Glomerular endothelial cell (primary cell): Measurements from ENCODE around the gene KRT78. TPM values are rescaled to one million over a fixed set of nuclear protein-coding genes. Genes with fewer than 3 reads are reported as not detected.
"Not testable (repeated sequence)": the region's sequence is repeated elsewhere in the genome, so short reads cannot be mapped to it uniquely, and the experiment has no call there.

Experiments used
- DNase-seq: peaks from one replicate; pipeline ENCODE4 v3.0.0-alpha.2; 2011; ENCODE audit warnings: low read depth, low spot score; ENCODE audit errors: extremely low read depth
- total RNA-seq: library from RNA; depleted of rRNA; stranded (reverse); fragments of >200 nt; gene quantifications from 2 replicates; pipeline ENCODE4 v1.2.3, GENCODE V29; 2015

KRT78 gene
- total RNA-seq, 1 donor from 2014 or later = not detected

DNA sequence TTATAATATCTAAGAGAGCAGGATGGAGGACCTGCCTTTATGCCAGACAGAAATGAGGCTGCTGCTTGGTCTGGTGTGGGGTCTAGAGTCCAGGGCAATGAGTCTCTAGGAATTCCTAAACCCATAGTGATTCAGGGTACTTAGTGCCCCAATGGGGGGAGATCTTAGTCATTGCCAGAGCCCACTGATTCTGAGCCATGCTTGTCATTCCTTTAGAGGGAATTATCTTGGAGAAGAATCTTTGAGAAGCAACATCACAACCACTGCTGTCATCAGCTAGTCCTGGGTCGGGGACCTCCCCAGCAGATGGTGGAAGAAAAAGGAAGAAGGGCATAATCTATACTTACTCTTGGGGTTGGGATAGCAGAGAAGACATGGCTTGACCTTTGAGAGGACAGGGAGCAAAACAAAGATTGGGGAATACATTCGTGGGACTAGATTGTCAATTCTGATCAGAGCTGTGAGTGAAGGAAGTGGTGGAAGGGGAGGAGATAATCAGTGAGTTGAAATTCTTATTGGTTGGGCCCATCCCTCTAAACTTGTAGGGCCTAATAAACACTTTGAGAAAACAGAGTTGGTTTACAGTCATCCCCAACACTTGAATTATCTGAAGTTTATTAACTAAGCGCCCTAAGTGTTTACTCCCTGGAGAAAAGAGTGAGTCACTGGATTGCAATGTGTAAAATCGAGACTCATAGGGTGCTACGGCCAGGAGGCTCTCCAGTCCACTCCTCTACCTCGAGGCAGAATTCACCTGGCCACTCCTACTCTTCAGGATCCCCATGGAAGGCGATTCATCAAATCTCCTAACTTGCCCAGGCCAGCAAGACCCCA lies 49.9 kb downstream of the KRT78 start:
- no peak for DNase-seq

DNA sequence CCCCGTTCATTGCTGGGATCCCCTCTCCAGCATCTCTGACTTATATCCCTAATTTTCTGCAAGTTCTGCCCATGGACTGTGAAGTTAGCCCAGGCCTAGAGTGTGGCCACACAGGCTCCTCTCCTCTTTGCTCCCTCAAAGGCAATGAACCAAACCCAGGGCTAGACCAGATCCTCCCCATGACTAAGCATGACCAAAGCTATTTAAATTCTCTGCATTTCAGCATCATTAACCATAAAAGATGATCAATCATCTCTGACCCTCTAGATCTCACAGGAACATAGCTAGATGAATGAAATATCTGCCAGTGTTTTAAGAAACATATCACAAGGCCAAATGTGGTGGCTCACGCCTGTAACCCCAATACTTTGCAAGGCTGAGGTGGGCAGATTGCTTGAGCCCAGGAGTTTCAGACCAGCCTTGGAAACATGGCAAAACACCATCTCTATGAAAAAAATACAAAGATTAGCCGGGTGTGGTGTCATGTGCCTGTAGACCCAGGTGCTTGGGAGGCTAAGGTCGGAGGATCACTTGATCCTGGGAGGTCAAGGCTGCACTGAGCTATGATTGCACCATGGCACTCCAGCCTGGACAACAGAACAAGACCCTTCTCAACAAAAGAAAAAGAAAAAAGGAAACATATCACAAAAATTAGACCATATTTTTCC lies 50.7 kb downstream of the KRT78 start:
- DNase-seq = no peak

DNA sequence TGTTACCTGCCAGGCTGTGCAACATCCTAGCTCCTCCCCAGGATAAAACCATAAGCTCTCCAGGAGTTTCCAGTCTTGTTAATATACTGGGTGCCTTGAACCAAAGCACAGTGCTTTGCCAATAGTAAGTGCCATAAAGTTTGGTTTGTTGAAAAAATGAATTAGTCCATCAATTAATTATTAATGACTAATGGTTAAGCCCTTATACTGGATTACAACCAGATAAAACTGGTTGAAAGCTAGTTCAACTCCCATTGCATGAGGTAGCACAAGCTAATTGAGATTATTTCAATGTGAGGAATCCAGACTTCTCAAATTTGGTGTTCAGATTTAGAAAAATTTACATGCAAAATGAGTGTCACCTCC lies 51.3 kb downstream of the KRT78 start:
- no peak for DNase-seq

DNA sequence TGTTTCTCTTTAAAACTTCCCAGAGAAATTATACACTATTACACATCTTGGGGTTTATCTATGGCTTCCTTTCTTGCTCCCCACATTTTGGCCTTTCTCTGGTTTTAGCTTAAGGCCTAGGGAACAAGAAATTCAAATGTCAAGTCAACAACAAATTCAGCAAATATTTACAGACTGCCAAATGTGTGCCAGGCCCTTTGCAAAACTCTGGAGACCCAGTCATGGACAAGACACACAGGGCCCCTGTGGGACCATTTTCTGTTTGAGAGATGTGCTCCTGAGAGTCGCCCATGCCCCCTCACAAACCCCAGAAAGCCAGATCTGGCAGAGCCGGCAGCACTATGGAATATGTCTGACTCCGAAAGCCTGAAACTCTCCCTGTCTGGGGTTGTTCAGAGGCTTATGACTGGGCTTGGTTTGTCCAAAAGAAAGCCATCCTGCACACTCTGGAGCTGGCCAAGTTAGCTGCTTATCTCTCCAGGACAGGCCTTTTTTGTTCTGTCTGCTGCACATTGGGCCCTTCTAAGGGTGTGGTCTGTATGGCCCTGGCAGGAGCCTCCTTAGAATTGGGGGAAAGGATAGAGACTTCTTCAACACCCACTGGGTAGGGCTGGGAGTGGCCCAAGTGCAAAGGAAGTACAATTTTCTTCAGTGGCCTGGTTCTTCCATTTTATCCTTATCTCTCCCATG lies 51.8 kb downstream of the KRT78 start:
- DNase-seq = no peak

DNA sequence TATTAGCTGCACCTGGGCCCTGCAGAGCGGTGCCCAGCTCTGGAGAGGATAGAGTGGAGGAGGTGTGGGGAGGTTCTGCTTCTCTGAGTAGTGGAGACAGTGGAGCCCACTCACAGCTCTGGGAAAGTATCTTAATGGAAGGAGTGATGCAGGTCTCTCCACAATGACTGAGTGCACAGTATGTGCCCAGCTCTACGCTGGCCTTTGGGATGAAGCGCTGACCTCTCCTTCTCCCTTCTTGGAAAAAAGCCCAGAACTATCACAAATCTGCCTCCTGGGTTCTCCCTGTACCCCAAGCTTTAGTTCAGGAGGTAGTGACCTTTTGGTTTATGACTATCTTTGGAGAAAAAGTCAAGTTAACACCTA lies 52.4 kb downstream of the KRT78 start:
- DNase-seq = no peak

DNA sequence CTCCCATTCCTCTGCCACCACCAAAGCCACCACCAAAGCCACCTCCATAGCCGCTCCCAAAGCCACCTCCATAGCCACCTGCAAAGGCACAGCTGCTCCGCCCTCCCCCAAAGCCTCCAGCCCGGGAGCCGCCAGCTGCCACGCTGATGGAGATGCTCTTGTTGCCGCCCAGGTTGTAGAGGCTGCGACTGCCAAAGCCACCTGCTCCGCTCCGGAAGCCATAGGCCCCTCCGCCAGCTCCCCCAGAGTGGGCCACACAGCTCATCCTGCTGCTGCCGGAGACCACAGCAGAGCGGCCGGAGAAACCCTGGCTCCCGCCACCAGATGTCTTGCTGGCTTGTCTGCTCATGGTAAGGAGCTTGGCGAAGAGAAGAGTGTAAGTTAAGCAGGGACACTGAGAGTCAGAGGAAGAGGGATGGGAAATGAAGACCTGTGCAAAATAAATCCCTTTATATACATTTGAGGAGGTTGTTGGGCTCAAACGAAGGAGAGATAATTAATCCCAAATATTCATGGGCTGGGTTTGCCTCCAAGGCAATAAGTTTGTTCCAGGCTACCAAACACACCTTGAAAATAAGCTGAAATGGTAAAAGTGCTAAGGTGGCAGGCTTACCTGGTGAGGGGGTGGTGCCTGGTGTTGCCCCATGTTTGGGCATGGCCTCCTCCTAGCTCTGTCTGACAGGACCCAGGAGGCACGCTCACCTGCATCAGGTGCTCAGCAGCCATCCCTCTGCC lies 52.9 kb downstream of the KRT78 start, which contains the start of gene KRT3:
Gene KRT3, minus strand, starts transcription at position 424 of the 735 bp plus-strand sequence. Its CDS starts 75 bp downstream, at position 349.
- DNase-seq = no peak

DNA sequence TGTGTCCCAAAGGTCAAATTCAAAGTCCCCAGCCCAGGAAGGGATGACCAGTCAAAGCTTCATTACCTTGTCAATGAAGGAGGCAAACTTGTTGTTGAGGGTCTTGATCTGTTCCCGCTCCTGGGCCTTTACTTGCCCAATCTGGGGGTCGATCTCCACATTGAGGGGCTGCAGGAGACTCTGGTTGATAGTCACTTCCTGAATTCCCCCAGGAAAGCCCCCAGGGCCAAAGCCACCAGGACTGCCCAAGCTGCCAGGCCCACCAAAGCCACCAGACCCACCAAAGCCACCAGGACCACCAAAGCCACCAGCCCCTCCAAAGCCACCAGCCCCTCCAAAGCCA lies 53.5 kb downstream of the KRT78 start:
- not testable (repeated sequence) for DNase-seq

DNA sequence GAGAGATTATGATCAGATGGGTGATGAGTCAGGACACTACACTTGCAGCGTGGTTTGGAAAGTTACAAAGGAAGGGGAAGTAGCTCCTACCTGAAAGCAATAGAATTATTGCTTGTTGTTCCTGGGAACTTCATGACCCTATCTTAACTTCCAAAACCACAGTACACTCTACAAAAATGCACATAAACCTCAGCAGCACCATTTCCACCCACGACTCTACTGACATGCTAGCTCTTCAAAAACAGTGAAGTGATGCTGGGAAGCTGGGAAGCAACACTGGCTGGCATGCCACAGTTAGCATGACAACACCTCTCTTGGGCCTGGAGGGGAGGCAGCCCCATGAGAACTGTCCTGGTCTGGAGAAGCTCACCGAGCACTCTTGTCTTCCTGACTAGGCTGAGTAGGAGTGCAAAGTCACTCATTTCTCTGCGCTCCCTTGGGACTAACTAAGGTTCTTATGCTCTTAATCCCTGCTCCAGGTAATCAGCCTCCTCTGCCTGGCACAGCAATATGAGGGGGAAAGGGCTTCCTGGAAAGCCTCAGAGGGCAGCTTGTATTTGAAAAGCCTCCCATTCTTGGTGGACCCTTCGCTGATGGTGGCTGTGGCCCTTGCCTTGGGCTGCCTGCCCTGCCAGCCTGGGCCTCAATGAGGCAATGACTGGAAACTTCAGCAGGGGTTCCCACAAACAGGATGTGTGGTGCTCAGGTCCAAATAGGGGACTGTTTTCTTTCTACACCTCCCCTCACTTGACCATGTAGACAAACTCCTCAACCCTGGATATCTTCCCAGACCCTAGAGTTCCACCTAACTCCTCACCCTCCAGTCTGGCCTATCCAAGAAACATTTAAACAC lies 54.1 kb downstream of the KRT78 start:
- no peak for DNase-seq

DNA sequence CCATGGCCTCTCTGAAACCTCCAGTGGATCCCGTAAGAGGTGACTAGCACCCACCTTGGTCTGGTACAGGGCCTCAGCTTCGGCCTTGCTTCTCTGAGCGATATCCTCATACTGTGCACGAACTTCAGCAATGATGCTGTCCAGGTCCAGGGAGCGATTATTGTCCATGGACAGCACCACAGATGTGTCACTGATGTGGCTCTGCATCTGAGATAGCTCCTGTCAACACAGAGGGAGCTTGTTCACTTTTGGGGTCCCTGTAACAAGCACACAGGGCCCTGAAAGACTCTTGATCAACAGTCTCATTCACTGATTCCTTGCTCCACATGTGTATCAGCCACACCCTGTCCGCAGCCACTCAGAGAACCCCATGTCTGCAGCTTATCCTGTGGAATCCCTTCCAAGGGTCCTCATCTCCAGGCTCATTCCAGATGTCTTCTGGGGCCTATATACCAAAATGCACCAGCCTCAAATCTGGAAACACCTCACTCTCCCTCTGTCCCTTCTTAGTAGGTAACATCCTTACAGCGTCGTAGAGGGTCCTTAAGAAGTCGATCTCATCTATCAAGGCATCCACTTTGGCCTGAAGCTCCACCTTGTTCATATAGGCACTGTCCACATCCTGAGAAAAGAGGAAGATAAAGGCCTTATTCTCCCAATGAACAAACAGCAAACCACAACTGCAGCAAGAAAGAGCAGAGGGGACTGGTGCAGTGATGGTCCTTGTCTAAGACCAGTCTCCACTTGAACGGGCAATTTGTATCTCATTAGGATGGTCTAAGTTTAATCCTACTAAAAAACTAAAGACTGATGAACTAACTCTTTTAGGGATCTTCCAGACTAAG lies 56.4 kb downstream of the KRT78 start:
- DNase-seq = no peak

DNA sequence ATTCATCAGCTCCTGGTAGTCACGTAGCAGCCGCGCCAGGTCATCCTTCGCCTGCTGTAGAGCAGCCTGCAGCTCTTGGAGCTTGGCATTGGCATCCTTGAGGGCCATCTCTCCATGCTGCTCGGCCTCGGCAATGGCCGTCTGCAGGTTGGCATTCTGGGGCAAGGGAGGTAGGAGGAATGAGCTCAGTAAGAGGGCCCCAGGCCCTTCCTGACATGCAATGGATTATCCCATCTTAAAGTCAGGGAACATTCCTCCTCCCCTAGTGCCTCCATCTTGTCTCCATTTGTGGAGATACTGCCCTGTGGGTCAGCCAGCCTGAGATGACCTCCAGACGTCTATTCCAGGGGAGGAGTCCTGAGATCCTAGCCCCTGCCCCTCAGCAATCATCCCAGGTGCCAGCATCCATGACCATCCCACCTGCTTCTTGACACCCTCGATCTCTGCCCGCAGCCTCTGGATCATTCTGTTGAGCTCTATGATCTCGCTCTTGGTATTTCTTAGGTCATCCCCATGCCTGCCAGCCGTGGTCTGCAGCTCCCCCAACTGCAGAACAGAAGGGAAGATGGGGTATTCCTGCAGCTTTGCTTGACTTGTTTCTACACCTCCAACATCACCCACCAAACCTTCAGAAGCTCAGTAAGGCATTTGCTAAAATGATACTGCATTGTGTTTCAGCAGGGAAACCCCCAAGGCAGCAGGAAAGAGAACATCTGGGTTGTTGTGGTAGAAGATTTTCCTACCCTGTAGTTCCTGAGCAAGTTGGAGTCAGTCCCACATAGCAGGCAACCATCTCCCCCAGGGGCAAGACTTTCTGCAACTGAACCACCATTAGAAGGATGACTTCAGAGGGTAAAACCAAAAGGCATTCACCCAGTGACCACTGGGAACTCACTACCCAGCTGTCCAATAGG lies 57.3 kb downstream of the KRT78 start:
- DNase-seq = no peak

DNA sequence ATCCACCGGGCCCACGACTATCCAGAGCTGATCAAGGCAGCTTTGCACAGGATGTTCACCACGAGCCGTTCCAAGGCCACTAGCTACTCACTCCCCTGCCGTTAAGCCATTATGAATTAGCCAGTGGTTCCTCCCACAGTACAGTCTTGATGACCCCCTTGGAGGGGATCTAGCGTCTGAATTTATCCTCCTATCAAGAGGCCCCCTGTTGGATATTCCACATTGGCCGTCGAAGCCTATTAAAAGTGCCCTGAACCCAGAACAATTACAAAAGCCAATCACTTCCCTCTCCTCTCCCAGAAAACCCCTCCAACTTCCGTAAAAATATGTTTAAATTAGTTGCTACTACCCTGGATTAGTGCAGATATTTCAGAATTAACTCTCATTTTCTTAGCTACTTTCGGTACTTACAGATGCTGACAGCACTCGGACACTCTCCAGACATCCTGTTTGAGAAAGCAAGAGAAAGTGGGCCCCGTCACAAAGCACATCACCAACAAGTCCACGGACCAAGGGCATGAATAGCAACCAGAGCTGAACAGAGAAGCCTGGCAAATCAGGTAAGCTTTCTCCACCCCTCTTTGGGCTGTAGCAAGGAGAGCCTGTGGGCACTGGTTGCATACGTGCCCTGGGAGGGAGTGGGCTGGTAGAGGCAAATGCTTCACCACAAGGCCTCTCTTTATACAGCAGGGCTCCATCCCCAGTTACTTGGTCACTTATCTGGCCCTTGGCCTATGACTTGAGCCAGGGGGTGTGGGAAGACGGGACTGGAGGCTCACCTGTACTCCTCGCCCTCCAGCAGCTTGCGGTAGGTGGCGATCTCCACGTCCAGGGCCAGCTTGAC lies 58.1 kb downstream of the KRT78 start:
- no peak for DNase-seq

DNA sequence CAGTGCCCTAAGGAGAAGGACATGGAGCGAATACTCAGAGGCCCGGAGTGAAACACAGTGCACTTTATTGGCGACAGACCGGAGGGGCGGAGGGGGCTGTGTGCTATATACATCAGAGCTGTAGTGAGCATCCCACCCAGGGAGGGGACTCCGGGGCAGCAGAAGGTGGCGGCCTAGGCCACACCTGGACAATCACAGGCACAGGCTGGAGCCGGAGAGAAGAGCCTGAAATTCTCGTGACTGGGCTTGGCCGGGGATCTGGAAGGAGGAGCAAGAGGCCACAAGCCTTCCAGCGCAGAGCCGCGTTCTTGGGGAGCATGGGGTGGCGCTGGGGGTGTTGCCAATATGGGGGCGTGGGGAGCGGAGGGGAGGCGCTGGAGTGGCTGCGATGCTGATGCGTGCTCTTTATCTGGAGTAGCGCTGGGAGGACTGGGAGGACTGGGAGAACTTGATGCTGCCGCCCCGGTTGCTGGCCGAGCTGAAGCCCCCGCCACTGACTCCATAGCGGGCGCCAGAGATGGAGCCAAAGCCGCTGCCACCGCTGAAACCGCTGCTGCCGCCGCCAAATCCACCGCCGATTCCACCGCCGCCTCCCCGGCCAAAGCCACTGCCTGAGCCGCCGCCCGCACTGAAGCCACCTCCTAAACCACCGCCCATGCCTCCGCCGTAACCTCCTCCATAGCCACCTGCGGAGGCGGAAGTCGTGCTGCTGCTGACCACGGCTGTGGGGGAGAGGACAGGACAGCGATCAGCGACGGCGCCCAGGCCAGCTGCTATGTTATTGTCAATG lies 59.0 kb downstream of the KRT78 start:
- DNase-seq = no peak

DNA sequence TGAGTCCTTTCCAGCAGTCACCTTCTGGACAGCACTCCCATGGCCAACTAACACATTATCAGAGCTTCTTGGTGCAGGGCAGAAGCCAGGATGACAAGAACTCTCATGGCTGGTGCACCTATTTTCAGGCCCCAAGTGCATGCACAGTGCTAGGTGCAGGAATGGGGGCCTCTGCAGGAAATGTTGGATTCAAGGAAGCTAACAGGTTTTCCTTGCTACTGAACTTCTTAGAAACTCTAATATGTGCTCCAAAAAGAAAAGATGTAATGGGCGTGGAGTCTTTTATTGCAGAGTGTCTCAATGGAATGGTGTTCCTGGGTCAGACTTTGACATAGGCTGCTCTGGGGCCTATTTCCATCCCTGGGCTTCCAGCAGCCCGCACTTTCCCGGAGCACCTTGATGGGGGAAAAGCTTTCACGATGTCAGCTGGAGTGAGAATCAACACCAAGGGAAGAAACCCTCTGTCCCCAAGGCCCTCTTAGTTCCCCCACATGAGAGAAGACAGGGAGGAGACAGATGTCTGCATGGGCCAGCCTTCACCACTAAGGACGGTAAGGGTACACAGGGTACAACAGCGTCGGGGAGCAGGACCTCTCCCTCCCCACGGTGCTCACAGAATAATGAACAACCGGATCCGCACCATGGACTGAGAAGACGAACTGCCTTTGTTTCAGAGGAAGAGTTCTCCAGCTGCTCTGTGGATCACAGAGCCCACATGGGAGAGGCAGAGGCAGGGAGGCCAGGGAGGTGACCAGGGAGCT lies 59.7 kb downstream of the KRT78 start:
- DNase-seq = no peak

DNA sequence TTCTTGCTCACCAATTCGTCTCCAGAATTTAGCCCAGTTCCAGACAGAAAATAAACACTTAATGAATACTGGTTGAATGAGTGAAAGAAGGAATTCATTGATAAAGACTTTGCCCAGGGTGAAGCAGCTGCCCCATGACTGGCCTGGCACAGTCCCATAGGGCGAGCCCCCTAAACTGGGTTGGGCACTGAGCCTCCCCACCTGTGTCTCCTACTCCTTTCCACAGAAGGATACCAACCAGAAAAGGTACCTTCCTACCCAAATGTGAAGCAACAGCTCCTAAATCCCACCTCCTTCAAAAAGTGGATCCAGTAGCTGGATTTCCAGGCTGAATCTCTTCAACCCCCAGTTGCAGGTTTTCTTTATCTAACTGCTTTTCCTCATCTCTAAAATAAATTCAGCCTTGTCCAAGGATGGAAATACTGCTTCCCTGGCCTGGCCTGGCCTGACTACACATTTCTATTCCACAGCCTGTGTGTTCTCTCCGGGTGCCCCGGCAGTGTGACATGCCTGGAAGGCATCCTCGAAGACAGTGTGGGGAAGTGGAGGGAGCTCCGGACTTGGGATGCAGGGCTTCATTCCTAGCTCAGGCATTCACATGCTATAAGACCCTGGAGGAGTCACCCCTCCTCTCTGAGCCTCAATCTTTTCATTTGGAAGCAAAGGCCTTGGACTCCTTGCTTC lies 60.5 kb downstream of the KRT78 start:
- DNase-seq = no peak
